ENCODE data around the gene CYP39A1.
"Not testable (repeated sequence)": the region's sequence is repeated elsewhere in the genome, so short reads cannot be mapped to it uniquely, and the experiment has no call there.

CYP39A1 gene

GRCh38 chr6:46648869-46649492 lies 3.6 kb downstream of the CYP39A1 start:
- no peak for DNase-seq (ENCODE audit: low read depth in 1 of 2, low spot score in 1 of 2)

GRCh38 chr6:46648108-46648507 lies 4.5 kb downstream of the CYP39A1 start:
- DNase-seq (ENCODE audit: low read depth in 1 of 2, low spot score in 1 of 2), result not testable (repeated sequence)

- no peak for DNase-seq (ENCODE audit: low read depth in 1 of 2, low spot score in 1 of 2)
These were observed 7.4 kb downstream of the CYP39A1 start for GRCh38 chr6:46645265-46645664.

GRCh38 chr6:46642928-46643751 lies 9.5 kb downstream of the CYP39A1 start:
- no peak for DNase-seq (ENCODE audit: low read depth in 1 of 2, low spot score in 1 of 2)

GRCh38 chr6:46638650-46639049 lies 14.0 kb downstream of the CYP39A1 start:
- no peak for DNase-seq (ENCODE audit: low read depth in 1 of 2, low spot score in 1 of 2)

GRCh38 chr6:46637933-46638332 lies 14.7 kb downstream of the CYP39A1 start:
- no peak for DNase-seq (ENCODE audit: low read depth in 1 of 2, low spot score in 1 of 2)

- DNase-seq (ENCODE audit: low read depth in 1 of 2, low spot score in 1 of 2), result no peak
These were observed 15.5 kb downstream of the CYP39A1 start for GRCh38 chr6:46637145-46637544.

- no peak for DNase-seq (ENCODE audit: low read depth in 1 of 2, low spot score in 1 of 2)
These were observed 17.2 kb downstream of the CYP39A1 start for GRCh38 chr6:46635462-46635861.

- no peak for DNase-seq (ENCODE audit: low read depth in 1 of 2, low spot score in 1 of 2)
These were observed 20.6 kb downstream of the CYP39A1 start for GRCh38 chr6:46632053-46632452.

- DNase-seq (ENCODE audit: low read depth in 1 of 2, low spot score in 1 of 2), result no peak
These were observed 22.9 kb downstream of the CYP39A1 start for GRCh38 chr6:46629691-46630090.

GRCh38 chr6:46628976-46629375 lies 23.6 kb downstream of the CYP39A1 start:
- DNase-seq (ENCODE audit: low read depth in 1 of 2, low spot score in 1 of 2), result no peak

GRCh38 chr6:46628498-46628897 lies 24.1 kb downstream of the CYP39A1 start:
- no peak for DNase-seq (ENCODE audit: low read depth in 1 of 2, low spot score in 1 of 2)

- no peak for DNase-seq (ENCODE audit: low read depth in 1 of 2, low spot score in 1 of 2)
These were observed 25.6 kb downstream of the CYP39A1 start for GRCh38 chr6:46626976-46627375.

GRCh38 chr6:46626228-46626909 lies 26.2 kb downstream of the CYP39A1 start:
- no peak for DNase-seq (ENCODE audit: low read depth in 1 of 2, low spot score in 1 of 2)

GRCh38 chr6:46618726-46619125 lies 33.9 kb downstream of the CYP39A1 start:
- no peak for DNase-seq (ENCODE audit: low read depth in 1 of 2, low spot score in 1 of 2)

- no peak for DNase-seq (ENCODE audit: low read depth in 1 of 2, low spot score in 1 of 2)
These were observed 40.0 kb downstream of the CYP39A1 start for GRCh38 chr6:46612645-46613044.

- DNase-seq (ENCODE audit: low read depth in 1 of 2, low spot score in 1 of 2), result no peak
These were observed 41.6 kb downstream of the CYP39A1 start for GRCh38 chr6:46610862-46611553.

- DNase-seq (ENCODE audit: low read depth in 1 of 2, low spot score in 1 of 2), result no peak
These were observed 46.3 kb downstream of the CYP39A1 start for GRCh38 chr6:46606338-46606737.

GRCh38 chr6:46605091-46605797 lies 47.4 kb downstream of the CYP39A1 start:
- no peak for DNase-seq (ENCODE audit: low read depth in 1 of 2, low spot score in 1 of 2)

GRCh38 chr6:46598215-46598614 lies 54.4 kb downstream of the CYP39A1 start:
- DNase-seq (ENCODE audit: low read depth in 1 of 2, low spot score in 1 of 2), result no peak

- no peak for DNase-seq (ENCODE audit: low read depth in 1 of 2, low spot score in 1 of 2)
These were observed 59.9 kb downstream of the CYP39A1 start for GRCh38 chr6:46592740-46593139.

Data from activated T-helper 1 cell treated with anti-CD3 and anti-CD28 coated beads, Interleukin-2, amount 50 U/mL, for 16 hours (primary cell).